HEK293 (cell line): ENCODE results near the gene USP22.

Experiments used
- CTCF ChIA-PET: fragments of 350-600 bp; formaldehyde crosslinking; extraction: SDS; loops from one replicate; lab custom pipeline; 2021; ENCODE audit warnings: antibody characterized with exemption; lab: Yijun Ruan, JAX
- POLR2A ChIA-PET: fragments of 300-600 bp; formaldehyde crosslinking; extraction: SDS; loops from one replicate; lab custom pipeline; 2020; ENCODE audit warnings: antibody characterized with exemption, inconsistent platforms; lab: Yijun Ruan, JAX
- H3K27ac ChIP-seq: fragments of 200-500 bp; sonication (Bioruptor generic); 2 replicates; pipeline ENCODE4 v1.5.1; 2014; ENCODE audit warnings: low read depth, low read length, control low read depth, inconsistent platforms; ENCODE audit errors: extremely low read depth
- H3K36me3 ChIP-seq, 2 experiments: fragments of 200-500 bp in 1 of 2; sonication (Bioruptor generic) in 1 of 2; 1 replicate in 1 of 2; 2 replicates in 1 of 2; pipeline ENCODE4 v1.5.1; 2014 to 2017; ENCODE audit warnings: inconsistent platforms in 2 of 2, low read length in 2 of 2; ENCODE audit not compliant: control insufficient read depth in 2 of 2, insufficient read depth in 1 of 2
- H3K4me1 ChIP-seq: fragments of 200-500 bp; sonication (Bioruptor generic); 2 replicates; pipeline ENCODE4 v1.5.1; 2014; ENCODE audit warnings: mild to moderate bottlenecking, low read length, inconsistent platforms; ENCODE audit not compliant: control insufficient read depth, insufficient read depth
- H3K4me3 ChIP-seq: 2 replicates; pipeline ENCODE4 v1.5.1; 2011; ENCODE audit warnings: low read depth, mild to moderate bottlenecking, control low read depth, low read length, moderate library complexity
- H3K9me3 ChIP-seq: fragments of 200-500 bp; sonication (Bioruptor generic); 2 replicates; pipeline ENCODE4 v1.5.1; 2014; ENCODE audit warnings: low read depth, low read length, inconsistent platforms; ENCODE audit not compliant: control insufficient read depth, insufficient read depth
- GLIS1 ChIP-seq: fragments of 450-650 bp; formaldehyde crosslinking; IDR thresholded peaks from 2 replicates; pipeline ENCODE4 v1.5.1; 2016; ENCODE audit warnings: missing biosample characterization, missing genetic modification characterization
- HOXD13 ChIP-seq: sonication (generic); formaldehyde crosslinking; IDR thresholded peaks from 2 replicates; pipeline ENCODE4 v1.8.0; 2022; ENCODE audit warnings: missing genetic modification reagents, borderline replicate concordance
- OSR2 ChIP-seq: fragments of 450-650 bp; formaldehyde crosslinking; IDR thresholded peaks from 2 replicates; pipeline ENCODE4 v1.5.1; 2016; ENCODE audit warnings: missing biosample characterization, missing genetic modification characterization
- PRDM1 ChIP-seq: fragments of 450-650 bp; formaldehyde crosslinking; IDR thresholded peaks from 2 replicates; pipeline ENCODE4; 2016; ENCODE audit warnings: missing biosample characterization, missing genetic modification characterization
- SCRT1 ChIP-seq: fragments of 450-650 bp; formaldehyde crosslinking; IDR thresholded peaks from 2 replicates; pipeline ENCODE4 v1.5.1; 2016; ENCODE audit warnings: missing biosample characterization, missing genetic modification characterization, borderline replicate concordance
- SCRT2 ChIP-seq: fragments of 450-650 bp; formaldehyde crosslinking; IDR thresholded peaks from 2 replicates; pipeline ENCODE4 v1.5.1; 2016; ENCODE audit warnings: missing biosample characterization, missing genetic modification characterization
- WT1 ChIP-seq: fragments of 450-650 bp; formaldehyde crosslinking; IDR thresholded peaks from 2 replicates; pipeline ENCODE4 v1.5.1; 2016; ENCODE audit warnings: missing biosample characterization, missing genetic modification characterization
- ZBTB11 ChIP-seq: fragments of 450-650 bp; formaldehyde crosslinking; conservative IDR thresholded peaks from 2 replicates; pipeline ENCODE4 v1.5.1; 2016; ENCODE audit warnings: low read depth, missing biosample characterization, missing genetic modification characterization
- ZBTB17 ChIP-seq: fragments of 450-650 bp; formaldehyde crosslinking; IDR thresholded peaks from 2 replicates; pipeline ENCODE4 v1.5.1; 2016; ENCODE audit warnings: missing biosample characterization, missing genetic modification characterization
- ZNF138 ChIP-seq: fragments of 450-650 bp; formaldehyde crosslinking; IDR thresholded peaks from 2 replicates; pipeline ENCODE4 v1.5.1; 2016; ENCODE audit warnings: missing biosample characterization, missing genetic modification characterization, borderline replicate concordance
- ZNF155 ChIP-seq: fragments of 450-650 bp; formaldehyde crosslinking; IDR thresholded peaks from 2 replicates; pipeline ENCODE4 v1.5.1; 2016; ENCODE audit warnings: missing biosample characterization, missing genetic modification characterization
- ZNF175 ChIP-seq: fragments of 450-650 bp; formaldehyde crosslinking; IDR thresholded peaks from 2 replicates; pipeline ENCODE4 v1.5.1; 2016; ENCODE audit warnings: missing biosample characterization, missing genetic modification characterization
- ZNF239 ChIP-seq: fragments of 450-650 bp; formaldehyde crosslinking; IDR thresholded peaks from 2 replicates; pipeline ENCODE4 v1.5.1; 2016; ENCODE audit warnings: missing biosample characterization, missing genetic modification characterization
- ZNF26 ChIP-seq: fragments of 450-650 bp; formaldehyde crosslinking; IDR thresholded peaks from 2 replicates; pipeline ENCODE4 v1.5.1; 2016; ENCODE audit warnings: missing biosample characterization, missing genetic modification characterization
- ZNF37A ChIP-seq: fragments of 450-650 bp; IDR thresholded peaks from 2 replicates; pipeline ENCODE4 v1.5.1; 2018; ENCODE audit warnings: missing biosample characterization, missing genetic modification characterization
- ZNF394 ChIP-seq: fragments of 450-650 bp; formaldehyde crosslinking; IDR thresholded peaks from 2 replicates; pipeline ENCODE4 v1.5.1; 2016; ENCODE audit warnings: missing biosample characterization, missing genetic modification characterization, mild to moderate bottlenecking, moderate library complexity, borderline replicate concordance
- ZNF48 ChIP-seq: fragments of 450-650 bp; formaldehyde crosslinking; IDR thresholded peaks from 2 replicates; pipeline ENCODE4 v1.5.1; 2016; ENCODE audit warnings: missing biosample characterization, missing genetic modification characterization
- ZNF558 ChIP-seq: fragments of 450-650 bp; formaldehyde crosslinking; IDR thresholded peaks from 2 replicates; pipeline ENCODE4 v1.5.1; 2016; ENCODE audit warnings: missing biosample characterization, missing genetic modification characterization
- ZNF561 ChIP-seq: fragments of 450-650 bp; IDR thresholded peaks from 2 replicates; pipeline ENCODE4 v1.5.1; 2018; ENCODE audit warnings: missing biosample characterization, missing genetic modification characterization, borderline replicate concordance
- ZNF600 ChIP-seq: fragments of 450-650 bp; formaldehyde crosslinking; IDR thresholded peaks from 2 replicates; pipeline ENCODE4 v1.5.1; 2016; ENCODE audit warnings: missing biosample characterization, missing genetic modification characterization
- ZNF837 ChIP-seq: fragments of 450-650 bp; formaldehyde crosslinking; IDR thresholded peaks from 2 replicates; pipeline ENCODE4 v1.5.1; 2016; ENCODE audit warnings: missing biosample characterization, missing genetic modification characterization
- TF ChIP-seq, protein P1 (sequence below): fragments of 450-650 bp; formaldehyde crosslinking; IDR thresholded peaks from 2 replicates; pipeline ENCODE4 v1.5.1; 2017; ENCODE audit warnings: missing biosample characterization, missing genetic modification characterization
- TF ChIP-seq, protein P2 (sequence below): fragments of 450-650 bp; formaldehyde crosslinking; IDR thresholded peaks from 2 replicates; pipeline ENCODE4 v1.5.1; 2017; ENCODE audit warnings: missing biosample characterization, missing genetic modification characterization

Gene USP22

DNA sequence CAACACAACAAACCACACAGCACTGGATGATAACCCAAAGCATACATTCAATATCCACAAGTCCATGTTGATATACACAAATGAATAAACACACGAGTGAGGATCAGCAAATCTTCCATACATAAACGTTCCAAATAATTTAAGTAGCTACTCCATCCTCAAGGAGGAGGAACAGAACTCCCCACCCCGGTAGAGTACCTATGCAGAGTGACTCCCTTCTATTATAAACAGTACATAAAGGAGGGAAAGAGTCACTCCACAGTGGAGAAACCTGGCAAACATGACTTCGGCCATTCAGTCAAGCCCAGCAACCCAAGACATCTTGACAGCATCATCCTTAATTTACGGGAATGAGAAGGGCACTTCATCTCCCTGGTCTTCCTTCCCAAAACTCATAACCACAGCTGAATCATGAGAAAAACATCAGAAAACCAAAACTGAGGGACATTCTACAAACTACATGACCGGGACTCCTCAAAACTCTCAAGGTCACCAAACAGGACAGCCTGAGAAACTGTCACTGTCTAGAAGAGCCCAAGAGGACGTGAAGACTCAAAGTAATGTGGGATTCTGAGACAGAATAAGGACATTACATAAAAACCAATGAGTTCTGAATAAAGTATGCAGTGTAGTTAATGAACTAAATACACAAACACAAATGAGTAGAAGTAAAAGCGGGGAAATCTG is 5.6 kb downstream of the USP22 start:
- TF ChIP-seq ZNF26 (tag by site-specific recombination): no peak
- TF ChIP-seq ZNF175 (tag by site-specific recombination): no peak
- 0 out of 2 replicates have a peak, but pooled peaks have one; percentile 23 for TF ChIP-seq ZNF561 (tag by site-specific recombination)
- TF ChIP-seq ZNF155 (tag by site-specific recombination): no peak
- TF ChIP-seq WT1: peak; percentile 56
- TF ChIP-seq ZNF394 (tag by site-specific recombination): peak; percentile 45; the same call in 1 of the 2 replicates
- peak; percentile 46; the same call in 1 of the 2 replicates for TF ChIP-seq GLIS1 (tag by site-specific recombination)
- TF ChIP-seq, protein P1, sequence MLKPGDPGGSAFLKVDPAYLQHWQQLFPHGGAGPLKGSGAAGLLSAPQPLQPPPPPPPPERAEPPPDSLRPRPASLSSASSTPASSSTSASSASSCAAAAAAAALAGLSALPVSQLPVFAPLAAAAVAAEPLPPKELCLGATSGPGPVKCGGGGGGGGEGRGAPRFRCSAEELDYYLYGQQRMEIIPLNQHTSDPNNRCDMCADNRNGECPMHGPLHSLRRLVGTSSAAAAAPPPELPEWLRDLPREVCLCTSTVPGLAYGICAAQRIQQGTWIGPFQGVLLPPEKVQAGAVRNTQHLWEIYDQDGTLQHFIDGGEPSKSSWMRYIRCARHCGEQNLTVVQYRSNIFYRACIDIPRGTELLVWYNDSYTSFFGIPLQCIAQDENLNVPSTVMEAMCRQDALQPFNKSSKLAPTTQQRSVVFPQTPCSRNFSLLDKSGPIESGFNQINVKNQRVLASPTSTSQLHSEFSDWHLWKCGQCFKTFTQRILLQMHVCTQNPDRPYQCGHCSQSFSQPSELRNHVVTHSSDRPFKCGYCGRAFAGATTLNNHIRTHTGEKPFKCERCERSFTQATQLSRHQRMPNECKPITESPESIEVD (tag by site-specific recombination): no peak
- TF ChIP-seq ZNF600: peak; percentile 51
- TF ChIP-seq SCRT2 (tag by site-specific recombination): peak; percentile 81
- TF ChIP-seq, protein P2, sequence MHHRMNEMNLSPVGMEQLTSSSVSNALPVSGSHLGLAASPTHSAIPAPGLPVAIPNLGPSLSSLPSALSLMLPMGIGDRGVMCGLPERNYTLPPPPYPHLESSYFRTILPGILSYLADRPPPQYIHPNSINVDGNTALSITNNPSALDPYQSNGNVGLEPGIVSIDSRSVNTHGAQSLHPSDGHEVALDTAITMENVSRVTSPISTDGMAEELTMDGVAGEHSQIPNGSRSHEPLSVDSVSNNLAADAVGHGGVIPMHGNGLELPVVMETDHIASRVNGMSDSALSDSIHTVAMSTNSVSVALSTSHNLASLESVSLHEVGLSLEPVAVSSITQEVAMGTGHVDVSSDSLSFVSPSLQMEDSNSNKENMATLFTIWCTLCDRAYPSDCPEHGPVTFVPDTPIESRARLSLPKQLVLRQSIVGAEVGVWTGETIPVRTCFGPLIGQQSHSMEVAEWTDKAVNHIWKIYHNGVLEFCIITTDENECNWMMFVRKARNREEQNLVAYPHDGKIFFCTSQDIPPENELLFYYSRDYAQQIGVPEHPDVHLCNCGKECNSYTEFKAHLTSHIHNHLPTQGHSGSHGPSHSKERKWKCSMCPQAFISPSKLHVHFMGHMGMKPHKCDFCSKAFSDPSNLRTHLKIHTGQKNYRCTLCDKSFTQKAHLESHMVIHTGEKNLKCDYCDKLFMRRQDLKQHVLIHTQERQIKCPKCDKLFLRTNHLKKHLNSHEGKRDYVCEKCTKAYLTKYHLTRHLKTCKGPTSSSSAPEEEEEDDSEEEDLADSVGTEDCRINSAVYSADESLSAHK (tag by site-specific recombination): peak; percentile 95
- Histone ChIP-seq H3K4me1 (peaks cover 53% of the 10 kb centered on the region), H3K4me3 (no peak overlapping the region), H3K27ac (no peak overlapping the region), H3K9me3 (no peaks in the 10 kb centered on the region), H3K36me3 (peaks cover 33 to 50% of the 10 kb centered on the region in 2 experiments)
- POLR2A ChIA-PET: interaction anchor here (1.0 to 1.1 kb wide), 2 partner anchors 54 to 62 kb away, joined by 3 read pairs; no protein-coding TSS in a partner anchor
- CTCF ChIA-PET: interaction anchor here (0.6 to 1.3 kb wide), 5 partner anchors 14 to 699 kb away, joined by 3 to 7 read pairs (median 3); no protein-coding TSS in a partner anchor

DNA sequence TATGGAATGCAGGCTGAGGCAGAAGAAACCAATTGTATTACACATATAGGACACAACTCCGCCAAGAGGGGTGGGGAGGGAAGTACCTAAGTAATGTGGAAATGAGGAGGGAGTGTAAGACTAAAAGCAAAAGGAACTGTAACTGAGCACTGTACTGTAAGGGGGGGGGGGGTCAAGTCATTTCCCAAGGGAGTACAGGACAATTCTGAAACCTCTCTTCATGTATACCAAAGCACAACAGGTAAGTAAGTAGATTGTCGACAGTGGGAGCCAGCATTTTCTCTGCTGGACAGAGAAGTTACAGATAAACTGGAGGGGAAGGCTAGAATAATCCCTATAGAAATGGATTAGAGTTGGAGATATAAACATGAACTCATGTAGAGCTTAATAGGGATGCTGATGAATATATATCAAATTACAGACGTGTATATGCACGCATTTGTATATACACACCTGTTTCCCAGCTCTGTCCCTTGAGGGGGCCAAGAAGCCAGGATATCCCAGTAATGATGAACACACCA is 6.4 kb downstream of the USP22 start:
- Histone ChIP-seq H3K36me3 (peaks cover 33 to 57% of the 10 kb centered on the region in 2 experiments), H3K9me3 (no peaks in the 10 kb centered on the region), H3K4me1 (peaks cover 57% of the 10 kb centered on the region), H3K27ac (no peak overlapping the region), H3K4me3 (no peak overlapping the region)
- ChIA-PET CTCF (interaction anchor here (0.6 to 1.3 kb wide), 5 partner anchors 13 to 700 kb away, joined by 3 to 7 read pairs (median 3); no protein-coding TSS in a partner anchor), POLR2A (interaction anchor here (1.0 to 1.1 kb wide), 3 partner anchors 18 to 63 kb away, joined by 3 read pairs; no protein-coding TSS in a partner anchor)
- TF ChIP-seq ZBTB17 (tag by site-specific recombination) (peak; percentile 79), ZNF138 (tag by site-specific recombination) (no peak), ZNF837 (tag by site-specific recombination) (no peak), GLIS1 (tag by site-specific recombination) (no peak), ZBTB11 (tag by site-specific recombination) (no peak), HOXD13 (CRISPR knock-in tag) (no peak), SCRT2 (tag by site-specific recombination) (peak; percentile 83; the same call in 1 of the 2 replicates), SCRT1 (tag by site-specific recombination) (0 out of 2 replicates have a peak, but pooled peaks have one; percentile 25), ZNF558 (no peak), ZNF37A (tag by site-specific recombination) (no peak), ZNF48 (tag by site-specific recombination) (no peak), PRDM1 (tag by site-specific recombination) (no peak), ZNF239 (no peak), OSR2 (tag by site-specific recombination) (no peak)
